Kidney epithelial cell (primary cell): ENCODE results near the gene C1QTNF3. TPM values are rescaled to one million over a fixed set of nuclear protein-coding genes. Genes with fewer than 3 reads are reported as not detected.

Experiments
- DNase-seq: peaks from one replicate; pipeline ENCODE4 v3.0.0-alpha.2; 2010; ENCODE audit warnings: low read depth
- H3K27me3 ChIP-seq: 2 replicates; pipeline ENCODE4 v1.6.0; 2011; ENCODE audit warnings: low read length; ENCODE audit not compliant: control insufficient read depth, insufficient read depth
- H3K36me3 ChIP-seq: 2 replicates; pipeline ENCODE4 v1.5.1; 2011; ENCODE audit warnings: low read length; ENCODE audit not compliant: control insufficient read depth, insufficient read depth
- H3K4me3 ChIP-seq: 2 replicates; pipeline ENCODE4 v1.5.1; 2011; ENCODE audit warnings: low read depth, mild to moderate bottlenecking, control low read depth, low read length
- total RNA-seq: library from RNA; depleted of rRNA; stranded (reverse); fragments of >200 nt; gene quantifications from 2 replicates; pipeline ENCODE4 v1.2.3, GENCODE V29; 2015
- TF ChIP-seq, protein P1 (sequence below): IDR thresholded peaks from 2 replicates; pipeline ENCODE4 v1.5.1; 2011; ENCODE audit warnings: mild to moderate bottlenecking, moderate library complexity, low read length, control low read depth, inconsistent platforms; ENCODE audit not compliant: insufficient read depth, poor library complexity, severe bottlenecking

Gene C1QTNF3
- total RNA-seq, 1 donor from 2014 or later, result 1.1 TPM

DNA sequence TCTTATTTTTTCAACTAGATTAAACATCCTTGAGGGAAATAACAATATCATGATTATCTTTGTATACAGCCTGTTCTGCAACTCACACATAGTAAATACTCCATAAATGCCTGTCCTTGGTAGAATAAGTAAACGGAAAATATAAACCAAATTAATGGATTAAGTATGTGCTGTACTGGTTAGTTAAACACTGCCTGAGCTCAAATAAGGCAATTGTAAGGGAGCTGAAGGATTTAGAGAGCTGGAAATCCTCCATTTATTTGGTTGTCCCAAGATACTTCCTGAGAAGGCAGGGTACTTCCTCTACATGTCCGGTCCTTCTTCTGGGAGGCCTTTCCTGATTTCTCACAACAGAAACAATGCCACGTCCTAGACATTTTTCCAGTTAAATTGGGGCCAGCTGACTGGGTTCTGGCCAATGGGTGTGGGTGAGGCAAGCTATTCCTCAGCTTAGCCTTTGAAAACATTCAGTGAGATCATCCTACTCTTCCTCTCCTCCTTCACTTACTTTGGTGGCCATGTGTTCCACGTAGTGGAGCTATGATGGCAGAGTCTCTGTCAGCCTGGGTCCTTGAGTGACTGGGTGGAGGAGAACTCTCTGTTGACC is 8.5 kb upstream of the C1QTNF3 start:
- no peak overlapping the region for H3K4me3 ChIP-seq
- H3K36me3 ChIP-seq, result no peaks in the 10 kb centered on the region
- TF ChIP-seq, protein P1, sequence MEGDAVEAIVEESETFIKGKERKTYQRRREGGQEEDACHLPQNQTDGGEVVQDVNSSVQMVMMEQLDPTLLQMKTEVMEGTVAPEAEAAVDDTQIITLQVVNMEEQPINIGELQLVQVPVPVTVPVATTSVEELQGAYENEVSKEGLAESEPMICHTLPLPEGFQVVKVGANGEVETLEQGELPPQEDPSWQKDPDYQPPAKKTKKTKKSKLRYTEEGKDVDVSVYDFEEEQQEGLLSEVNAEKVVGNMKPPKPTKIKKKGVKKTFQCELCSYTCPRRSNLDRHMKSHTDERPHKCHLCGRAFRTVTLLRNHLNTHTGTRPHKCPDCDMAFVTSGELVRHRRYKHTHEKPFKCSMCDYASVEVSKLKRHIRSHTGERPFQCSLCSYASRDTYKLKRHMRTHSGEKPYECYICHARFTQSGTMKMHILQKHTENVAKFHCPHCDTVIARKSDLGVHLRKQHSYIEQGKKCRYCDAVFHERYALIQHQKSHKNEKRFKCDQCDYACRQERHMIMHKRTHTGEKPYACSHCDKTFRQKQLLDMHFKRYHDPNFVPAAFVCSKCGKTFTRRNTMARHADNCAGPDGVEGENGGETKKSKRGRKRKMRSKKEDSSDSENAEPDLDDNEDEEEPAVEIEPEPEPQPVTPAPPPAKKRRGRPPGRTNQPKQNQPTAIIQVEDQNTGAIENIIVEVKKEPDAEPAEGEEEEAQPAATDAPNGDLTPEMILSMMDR, result no peak
- H3K27me3 ChIP-seq, result no peaks in the 10 kb centered on the region
- no peak for DNase-seq

DNA sequence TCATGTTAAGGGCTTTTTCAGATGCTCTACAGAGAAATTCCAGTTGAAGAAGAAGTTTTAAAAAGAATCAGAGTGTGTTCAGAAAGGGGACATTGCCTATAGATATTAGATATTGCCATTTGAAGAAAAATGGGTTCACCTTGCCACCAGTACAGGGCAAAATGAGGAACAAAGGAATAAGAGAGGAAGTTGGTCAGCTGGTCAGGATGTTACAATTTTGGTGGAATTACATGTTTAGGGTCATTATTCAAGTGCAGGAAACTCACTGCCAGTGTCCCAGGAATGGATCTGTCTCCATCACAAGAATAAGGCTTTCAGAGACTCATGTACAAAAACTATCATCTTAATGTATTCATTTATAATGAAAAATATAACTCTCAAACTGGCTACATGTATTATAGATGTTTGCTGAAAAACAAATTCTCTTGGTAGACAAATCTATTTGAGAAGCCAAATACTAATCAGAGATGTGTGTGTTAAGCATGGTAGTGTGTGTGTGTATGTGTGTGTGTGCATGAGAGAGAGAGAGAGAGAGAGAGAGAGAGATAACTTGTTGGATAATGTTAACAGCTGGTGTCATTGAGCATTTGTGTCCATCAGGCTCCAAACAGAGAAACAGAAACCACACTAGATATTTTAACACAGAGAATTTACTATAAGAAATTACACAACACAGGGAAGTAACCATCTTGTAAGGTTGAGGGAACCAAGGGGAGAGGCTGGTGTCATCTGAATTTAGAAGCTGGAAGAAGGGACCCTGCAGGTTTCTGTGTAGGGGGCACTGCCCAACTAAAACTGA is 5.0 kb upstream of the C1QTNF3 start:
- Histone ChIP-seq H3K36me3 (no peaks in the 10 kb centered on the region), H3K27me3 (no peaks in the 10 kb centered on the region), H3K4me3 (no peak overlapping the region)
- TF ChIP-seq, protein P1, result no peak
- DNase-seq, result no peak

DNA sequence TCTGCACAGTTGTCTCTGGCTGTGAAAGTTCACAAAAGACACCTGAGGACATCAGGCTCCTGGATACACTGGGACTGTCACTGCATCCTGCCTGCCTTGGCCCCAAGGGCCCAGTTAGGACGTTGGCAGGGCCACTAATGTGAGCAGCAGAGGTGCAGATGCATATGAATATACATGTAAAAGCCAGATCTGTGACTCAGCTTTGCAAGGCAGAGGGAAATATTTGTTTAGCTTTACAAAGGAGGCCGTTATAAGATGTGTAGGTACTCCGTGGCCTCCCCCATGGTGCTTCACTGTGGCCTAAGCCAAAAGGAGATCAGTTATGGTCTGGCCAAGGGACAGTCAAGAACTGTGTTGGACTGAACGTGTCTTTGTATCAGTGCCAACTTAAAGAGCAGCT is 4.1 kb upstream of the C1QTNF3 start:
- Histone ChIP-seq H3K27me3 (no peaks in the 10 kb centered on the region), H3K36me3 (no peaks in the 10 kb centered on the region), H3K4me3 (no peak overlapping the region)
- DNase-seq, result no peak
- TF ChIP-seq, protein P1, result no peak

DNA sequence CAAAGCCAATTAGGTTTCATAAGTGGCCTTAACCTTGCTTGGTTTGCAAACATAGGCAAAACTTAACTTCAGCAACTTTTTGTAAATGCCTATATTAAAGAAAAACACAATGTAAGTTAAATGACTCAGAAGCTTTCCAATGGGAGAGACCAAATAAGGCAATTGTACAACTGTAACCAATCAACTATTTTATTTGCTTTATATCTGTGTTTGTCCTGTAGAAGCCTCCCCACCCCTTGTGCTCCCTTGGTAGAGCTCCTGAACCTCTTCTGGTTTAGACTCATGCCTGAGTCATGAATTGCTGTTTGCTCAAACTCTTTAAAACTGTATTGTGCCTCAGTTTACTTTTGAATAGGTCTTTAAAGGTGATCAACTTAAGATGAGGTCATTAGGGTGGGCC is 3.0 kb upstream of the C1QTNF3 start:
- Histone ChIP-seq H3K27me3 (no peaks in the 10 kb centered on the region), H3K4me3 (no peak overlapping the region), H3K36me3 (no peaks in the 10 kb centered on the region)
- TF ChIP-seq, protein P1, result no peak
- DNase-seq, result no peak

DNA sequence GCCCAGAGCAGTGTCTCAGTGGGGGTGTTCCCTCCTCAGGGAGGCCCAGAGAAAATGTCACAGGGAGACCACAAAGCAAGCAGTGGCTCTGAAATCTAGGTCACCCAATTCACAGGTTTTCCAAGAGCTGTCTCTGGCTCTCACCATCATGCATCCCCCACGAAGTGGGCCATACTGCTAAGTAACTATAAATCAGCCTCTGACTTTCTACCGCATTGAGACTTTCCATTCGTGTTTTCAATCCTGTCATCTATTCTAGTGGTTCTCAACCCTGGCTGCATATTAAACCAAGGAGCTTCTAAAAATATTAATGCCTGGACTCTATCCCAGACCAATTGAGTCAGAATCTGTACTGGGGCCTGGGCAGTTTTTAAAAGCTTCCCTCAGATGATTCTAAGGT is 2.0 kb upstream of the C1QTNF3 start:
- Histone ChIP-seq H3K4me3 (no peak overlapping the region), H3K27me3 (no peaks in the 10 kb centered on the region), H3K36me3 (no peaks in the 10 kb centered on the region)
- no peak for DNase-seq
- TF ChIP-seq, protein P1, result no peak
